ENCODE results near the gene UNKL.

UNKL gene

GRCh38 chr16:1346422-1347285, 67.8 kb downstream of the UNKL start:
- no peak overlapping the region for H3K4me2 ChIP-seq (ENCODE audit: low read length)
- H3K79me2 ChIP-seq: peaks cover 2% of the 10 kb centered on the region
- TF ChIP-seq CTCF (IDR thresholded peaks at IDR 0.05): no peak
- H3K36me3 ChIP-seq (ENCODE audit: control insufficient read depth, insufficient read depth, low read length): no peaks in the 10 kb centered on the region
- H3K27me3 ChIP-seq (ENCODE audit: control insufficient read depth, insufficient read depth, low read length): no peaks in the 10 kb centered on the region
- H3K4me3 ChIP-seq (ENCODE audit: low read depth, low read length): no peak overlapping the region
- no peak overlapping the region for H3K9ac ChIP-seq
- no peak overlapping the region for H3K27ac ChIP-seq
- no peaks in the 10 kb centered on the region for H3K9me3 ChIP-seq (ENCODE audit: control insufficient read depth, low read length)
- H3K4me1 ChIP-seq: peaks cover 12% of the 10 kb centered on the region
- no peak overlapping the region for H2AFZ ChIP-seq

GRCh38 chr16:1345651-1346421, 68.7 kb downstream of the UNKL start:
- no peak overlapping the region for H3K4me3 ChIP-seq (ENCODE audit: low read depth, low read length)
- no peaks in the 10 kb centered on the region for H3K79me2 ChIP-seq
- H3K9me3 ChIP-seq (ENCODE audit: control insufficient read depth, low read length): no peaks in the 10 kb centered on the region
- H2AFZ ChIP-seq: no peak overlapping the region
- no peak overlapping the region for H3K9ac ChIP-seq
- no peak overlapping the region for H3K27ac ChIP-seq
- H3K36me3 ChIP-seq (ENCODE audit: control insufficient read depth, insufficient read depth, low read length): no peaks in the 10 kb centered on the region
- peaks cover 10% of the 10 kb centered on the region for H3K4me1 ChIP-seq
- no peak overlapping the region for H3K4me2 ChIP-seq (ENCODE audit: low read length)
- TF ChIP-seq CTCF (IDR thresholded peaks at IDR 0.05): no peak
- no peaks in the 10 kb centered on the region for H3K27me3 ChIP-seq (ENCODE audit: control insufficient read depth, insufficient read depth, low read length)

- Histone ChIP-seq H3K4me3 (ENCODE audit: low read depth, low read length) (no peak overlapping the region), H3K79me2 (no peaks in the 10 kb centered on the region), H3K9ac (no peak overlapping the region), H3K36me3 (ENCODE audit: control insufficient read depth, insufficient read depth, low read length) (no peaks in the 10 kb centered on the region), H2AFZ (no peak overlapping the region), H3K4me2 (ENCODE audit: low read length) (no peak overlapping the region), H3K27ac (no peak overlapping the region), H3K9me3 (ENCODE audit: control insufficient read depth, low read length) (no peaks in the 10 kb centered on the region), H3K27me3 (ENCODE audit: control insufficient read depth, insufficient read depth, low read length) (no peaks in the 10 kb centered on the region), H3K4me1 (peaks cover 6% of the 10 kb centered on the region)
- no peak for TF ChIP-seq CTCF (IDR thresholded peaks at IDR 0.05)
These were observed 69.4 kb downstream of the UNKL start for GRCh38 chr16:1345087-1345486.

GRCh38 chr16:1344499-1344898, 70.0 kb downstream of the UNKL start:
- Histone ChIP-seq H3K9ac (no peak overlapping the region), H3K36me3 (ENCODE audit: control insufficient read depth, insufficient read depth, low read length) (no peaks in the 10 kb centered on the region), H3K4me3 (ENCODE audit: low read depth, low read length) (no peak overlapping the region), H3K27ac (no peak overlapping the region), H3K9me3 (ENCODE audit: control insufficient read depth, low read length) (no peaks in the 10 kb centered on the region), H3K79me2 (no peaks in the 10 kb centered on the region), H3K4me2 (ENCODE audit: low read length) (no peak overlapping the region), H2AFZ (no peak overlapping the region), H3K4me1 (peaks cover 6% of the 10 kb centered on the region), H3K27me3 (ENCODE audit: control insufficient read depth, insufficient read depth, low read length) (no peaks in the 10 kb centered on the region)
- no peak for TF ChIP-seq CTCF (IDR thresholded peaks at IDR 0.05)

All from parathyroid adenoma (tissue), 2 donors.